Measurements from ENCODE around the gene SCMH1.

- TF ChIP-seq EP300 (IDR thresholded peaks at IDR 0.05) = no peak
- TF ChIP-seq, protein P1, sequence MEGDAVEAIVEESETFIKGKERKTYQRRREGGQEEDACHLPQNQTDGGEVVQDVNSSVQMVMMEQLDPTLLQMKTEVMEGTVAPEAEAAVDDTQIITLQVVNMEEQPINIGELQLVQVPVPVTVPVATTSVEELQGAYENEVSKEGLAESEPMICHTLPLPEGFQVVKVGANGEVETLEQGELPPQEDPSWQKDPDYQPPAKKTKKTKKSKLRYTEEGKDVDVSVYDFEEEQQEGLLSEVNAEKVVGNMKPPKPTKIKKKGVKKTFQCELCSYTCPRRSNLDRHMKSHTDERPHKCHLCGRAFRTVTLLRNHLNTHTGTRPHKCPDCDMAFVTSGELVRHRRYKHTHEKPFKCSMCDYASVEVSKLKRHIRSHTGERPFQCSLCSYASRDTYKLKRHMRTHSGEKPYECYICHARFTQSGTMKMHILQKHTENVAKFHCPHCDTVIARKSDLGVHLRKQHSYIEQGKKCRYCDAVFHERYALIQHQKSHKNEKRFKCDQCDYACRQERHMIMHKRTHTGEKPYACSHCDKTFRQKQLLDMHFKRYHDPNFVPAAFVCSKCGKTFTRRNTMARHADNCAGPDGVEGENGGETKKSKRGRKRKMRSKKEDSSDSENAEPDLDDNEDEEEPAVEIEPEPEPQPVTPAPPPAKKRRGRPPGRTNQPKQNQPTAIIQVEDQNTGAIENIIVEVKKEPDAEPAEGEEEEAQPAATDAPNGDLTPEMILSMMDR (IDR thresholded peaks at IDR 0.05) = no peak
Observed at GRCh38 chr1:41037116-41037903, 204.8 kb downstream of the SCMH1 start.

All from gastroesophageal sphincter (tissue), 3 donors.